GM12878 (cell line): ENCODE data around the gene SLC15A5. TPM values are rescaled to one million over a fixed set of nuclear protein-coding genes. Genes with fewer than 3 reads are reported as not detected.

Experiments used
- ATF7 ChIP-seq: fragments of 450-650 bp; IDR thresholded peaks from 2 replicates; pipeline ENCODE4 v1.6.1; 2016; ENCODE audit warnings: low read depth, mild to moderate bottlenecking
- BCL11A ChIP-seq: IDR thresholded peaks from 2 replicates; pipeline ENCODE4 v1.6.1; 2011; ENCODE audit warnings: low read depth, low read length
- BHLHE40 ChIP-seq, 2 experiments: fragments of 450-650 bp in 1 of 2; IDR thresholded peaks; 2 replicates each; pipeline ENCODE4 v1.6.1; 2011 to 2017; ENCODE audit warnings: low read depth in 2 of 2, borderline replicate concordance in 1 of 2, improper control_type of control experiment in 1 of 2, low read length in 1 of 2, mild to moderate bottlenecking in 1 of 2
- CBX5 ChIP-seq: sonication (generic); IDR thresholded peaks from 2 replicates; pipeline ENCODE4 v1.6.1; 2016; ENCODE audit warnings: low read depth, moderate library complexity, mild to moderate bottlenecking, inconsistent platforms
- EP300 ChIP-seq, 2 experiments: fragments of 150-350 bp in 1 of 2; IDR thresholded peaks; 2 replicates each; pipeline ENCODE4 v1.6.1; 2011 to 2012; ENCODE audit warnings: low read depth in 2 of 2, low read length in 2 of 2, borderline replicate concordance in 1 of 2, improper control_type of control experiment in 1 of 2, inconsistent platforms in 1 of 2; ENCODE audit not compliant: control insufficient read depth in 1 of 2
- HDAC6 ChIP-seq: fragments of 200-600 bp; sonication (generic); IDR thresholded peaks from one replicate; pipeline ENCODE4 v1.8.0; 2017; ENCODE audit warnings: antibody characterized with exemption; ENCODE audit not compliant: unreplicated experiment
- IKZF2 ChIP-seq, 2 experiments: fragments of 450-650 bp; IDR thresholded peaks; 2 replicates each; pipeline ENCODE4 v1.6.1; 2017; ENCODE audit warnings: mild to moderate bottlenecking in 2 of 2, moderate library complexity in 2 of 2
- MEF2B ChIP-seq: fragments of 450-650 bp; IDR thresholded peaks from 2 replicates; pipeline ENCODE4 v1.6.1; 2018; ENCODE audit warnings: mild to moderate bottlenecking, moderate library complexity; ENCODE audit not compliant: partially characterized antibody, poor library complexity, severe bottlenecking
- MYC ChIP-seq: IDR thresholded peaks from 2 replicates; pipeline ENCODE4 v1.6.1; 2011; ENCODE audit warnings: mild to moderate bottlenecking, low read length, moderate library complexity, inconsistent platforms; ENCODE audit not compliant: insufficient read depth, insufficient replicate concordance, insufficient read length, severe bottlenecking
- POU2F2 ChIP-seq: IDR thresholded peaks from 3 replicates; pipeline ENCODE4 v1.6.1; 2011; ENCODE audit warnings: low read depth, mild to moderate bottlenecking, low read length, borderline replicate concordance
- RUNX3 ChIP-seq: IDR thresholded peaks from 2 replicates; pipeline ENCODE4 v1.6.1; 2012; ENCODE audit warnings: low read length, inconsistent platforms
- SPI1 ChIP-seq: IDR thresholded peaks from 2 replicates; pipeline ENCODE4 v1.6.1; 2011; ENCODE audit warnings: low read depth, mild to moderate bottlenecking, low read length, moderate library complexity, borderline replicate concordance; ENCODE audit not compliant: insufficient read depth
- SREBF2 ChIP-seq: IDR thresholded peaks from 2 replicates; pipeline ENCODE4 v1.6.1; 2012; ENCODE audit warnings: mild to moderate bottlenecking, low read length
- YBX1 ChIP-seq: fragments of 450-650 bp; IDR thresholded peaks from 2 replicates; pipeline ENCODE4 v1.6.1; 2016; ENCODE audit warnings: antibody characterized with exemption
- polyA plus RNA-seq, 11 experiments: library from polyadenylated mRNA; depleted of rRNA in 4 of 11; unstranded in 6 of 11; stranded (reverse) in 5 of 11; fragments of >200 nt; fragmentation: Nextera tagmentation in 4 of 11; fragmentation: Illumina TruSeq in 1 of 11; extraction: Ambion mirVana in 4 of 11; extraction: Trizol in 1 of 11; gene quantifications; 1 replicate in 1 of 11; 2 replicates in 10 of 11; pipeline versions ENCODE4 v1.2.1 to v1.2.3, GENCODE V29; 2011 to 2016; ENCODE audit warnings: inconsistent platforms in 2 of 11, missing spikeins in 2 of 11, low read depth in 1 of 11
- total RNA-seq, 4 experiments: library from RNA; depleted of rRNA in 3 of 4; stranded (reverse); fragments of >200 nt in 3 of 4; fragmentation: Illumina TruSeq in 1 of 4; extraction: Trizol in 1 of 4; gene quantifications; 2 replicates each; pipeline versions ENCODE4 v1.2.1 to v1.2.3, GENCODE V29; 2013 to 2021
- TF ChIP-seq, protein P1 (sequence below): fragments of 450-650 bp; formaldehyde crosslinking; IDR thresholded peaks from 2 replicates; pipeline ENCODE4 v1.5.0; 2022; ENCODE audit warnings: mild to moderate bottlenecking, missing genetic modification characterization
- TF ChIP-seq, protein P2 (sequence below): fragments of 450-650 bp; IDR thresholded peaks from 2 replicates; pipeline ENCODE4 v1.6.1; 2017; ENCODE audit warnings: antibody characterized with exemption, mild to moderate bottlenecking, moderate library complexity
- TF ChIP-seq, protein P3 (sequence below): IDR thresholded peaks from 2 replicates; pipeline ENCODE4 v1.6.1; 2011; ENCODE audit warnings: mild to moderate bottlenecking, low read depth, low read length, moderate library complexity; ENCODE audit not compliant: insufficient replicate concordance
- TF ChIP-seq, protein P4 (sequence below): fragments of 450-650 bp; formaldehyde crosslinking; IDR thresholded peaks from 2 replicates; pipeline ENCODE4 v1.4.0; 2020; ENCODE audit warnings: mild to moderate bottlenecking, moderate library complexity

SLC15A5 gene
- total and polyA plus RNA-seq, 10 of the 15 experiments (the other 5 are each of a cell fraction or from before 2014, with no cell fraction given), result not detected

DNA sequence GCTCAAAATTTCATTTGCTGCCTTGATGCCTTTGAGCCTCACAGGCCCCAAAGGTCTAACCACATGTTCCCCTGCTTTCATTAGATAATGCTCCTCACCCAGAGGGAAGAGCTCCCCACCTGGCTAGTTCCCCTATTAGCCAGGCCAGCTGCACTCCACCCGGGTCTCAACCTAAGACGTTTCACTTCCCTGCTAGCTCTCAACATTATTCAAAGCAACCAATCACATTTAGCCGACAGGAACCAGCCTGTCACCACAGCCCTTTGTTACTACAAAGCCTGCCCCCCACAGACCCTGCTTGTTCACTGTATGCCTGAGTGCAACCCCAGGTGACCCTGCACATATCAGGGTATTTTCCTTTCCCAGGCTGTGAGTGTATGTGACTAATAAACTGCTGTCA lies 78.6 kb downstream of the SLC15A5 start (continued):
- TF ChIP-seq IKZF2 (IDR thresholded peaks at IDR 0.05) (peak in 1 of 2 experiments; percentile 33; a peak in 2 of 4 replicates), SPI1 (peak; percentile 91), POU2F2 (no peak), RUNX3 (peak; percentile 62), HDAC6 (no peak), SREBF2 (no peak), EP300 (IDR thresholded peaks at IDR 0.05; ENCODE audit: borderline replicate concordance in 1 of 2, control insufficient read depth in 1 of 2, low read depth in 2 of 2, low read length in 2 of 2) (0 out of 4 replicates have a peak, but pooled peaks of 1 of the 2 experiments have one; percentile 38), MEF2B (no peak), BCL11A (peak; percentile 39; the same call in 1 of the 2 replicates), YBX1 (no peak), BHLHE40 (IDR thresholded peaks at IDR 0.05; ENCODE audit: borderline replicate concordance in 1 of 2, low read depth in 2 of 2, low read length in 1 of 2) (peak in 1 of 2 experiments; percentile 40; a peak in 1 of 4 replicates), MYC (no peak), ATF7 (0 out of 2 replicates have a peak, but pooled peaks have one; percentile 38), CBX5 (0 out of 2 replicates have a peak, but pooled peaks have one; percentile 35)
- TF ChIP-seq, protein P1, sequence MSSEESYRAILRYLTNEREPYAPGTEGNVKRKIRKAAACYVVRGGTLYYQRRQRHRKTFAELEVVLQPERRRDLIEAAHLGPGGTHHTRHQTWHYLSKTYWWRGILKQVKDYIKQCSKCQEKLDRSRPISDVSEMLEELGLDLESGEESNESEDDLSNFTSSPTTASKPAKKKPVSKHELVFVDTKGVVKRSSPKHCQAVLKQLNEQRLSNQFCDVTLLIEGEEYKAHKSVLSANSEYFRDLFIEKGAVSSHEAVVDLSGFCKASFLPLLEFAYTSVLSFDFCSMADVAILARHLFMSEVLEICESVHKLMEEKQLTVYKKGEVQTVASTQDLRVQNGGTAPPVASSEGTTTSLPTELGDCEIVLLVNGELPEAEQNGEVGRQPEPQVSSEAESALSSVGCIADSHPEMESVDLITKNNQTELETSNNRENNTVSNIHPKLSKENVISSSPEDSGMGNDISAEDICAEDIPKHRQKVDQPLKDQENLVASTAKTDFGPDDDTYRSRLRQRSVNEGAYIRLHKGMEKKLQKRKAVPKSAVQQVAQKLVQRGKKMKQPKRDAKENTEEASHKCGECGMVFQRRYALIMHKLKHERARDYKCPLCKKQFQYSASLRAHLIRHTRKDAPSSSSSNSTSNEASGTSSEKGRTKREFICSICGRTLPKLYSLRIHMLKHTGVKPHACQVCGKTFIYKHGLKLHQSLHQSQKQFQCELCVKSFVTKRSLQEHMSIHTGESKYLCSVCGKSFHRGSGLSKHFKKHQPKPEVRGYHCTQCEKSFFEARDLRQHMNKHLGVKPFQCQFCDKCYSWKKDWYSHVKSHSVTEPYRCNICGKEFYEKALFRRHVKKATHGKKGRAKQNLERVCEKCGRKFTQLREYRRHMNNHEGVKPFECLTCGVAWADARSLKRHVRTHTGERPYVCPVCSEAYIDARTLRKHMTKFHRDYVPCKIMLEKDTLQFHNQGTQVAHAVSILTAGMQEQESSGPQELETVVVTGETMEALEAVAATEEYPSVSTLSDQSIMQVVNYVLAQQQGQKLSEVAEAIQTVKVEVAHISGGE (CRISPR knock-in tag), result no peak
- TF ChIP-seq, protein P2, sequence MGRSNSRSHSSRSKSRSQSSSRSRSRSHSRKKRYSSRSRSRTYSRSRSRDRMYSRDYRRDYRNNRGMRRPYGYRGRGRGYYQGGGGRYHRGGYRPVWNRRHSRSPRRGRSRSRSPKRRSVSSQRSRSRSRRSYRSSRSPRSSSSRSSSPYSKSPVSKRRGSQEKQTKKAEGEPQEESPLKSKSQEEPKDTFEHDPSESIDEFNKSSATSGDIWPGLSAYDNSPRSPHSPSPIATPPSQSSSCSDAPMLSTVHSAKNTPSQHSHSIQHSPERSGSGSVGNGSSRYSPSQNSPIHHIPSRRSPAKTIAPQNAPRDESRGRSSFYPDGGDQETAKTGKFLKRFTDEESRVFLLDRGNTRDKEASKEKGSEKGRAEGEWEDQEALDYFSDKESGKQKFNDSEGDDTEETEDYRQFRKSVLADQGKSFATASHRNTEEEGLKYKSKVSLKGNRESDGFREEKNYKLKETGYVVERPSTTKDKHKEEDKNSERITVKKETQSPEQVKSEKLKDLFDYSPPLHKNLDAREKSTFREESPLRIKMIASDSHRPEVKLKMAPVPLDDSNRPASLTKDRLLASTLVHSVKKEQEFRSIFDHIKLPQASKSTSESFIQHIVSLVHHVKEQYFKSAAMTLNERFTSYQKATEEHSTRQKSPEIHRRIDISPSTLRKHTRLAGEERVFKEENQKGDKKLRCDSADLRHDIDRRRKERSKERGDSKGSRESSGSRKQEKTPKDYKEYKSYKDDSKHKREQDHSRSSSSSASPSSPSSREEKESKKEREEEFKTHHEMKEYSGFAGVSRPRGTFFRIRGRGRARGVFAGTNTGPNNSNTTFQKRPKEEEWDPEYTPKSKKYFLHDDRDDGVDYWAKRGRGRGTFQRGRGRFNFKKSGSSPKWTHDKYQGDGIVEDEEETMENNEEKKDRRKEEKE, result no peak
- TF ChIP-seq, protein P3, sequence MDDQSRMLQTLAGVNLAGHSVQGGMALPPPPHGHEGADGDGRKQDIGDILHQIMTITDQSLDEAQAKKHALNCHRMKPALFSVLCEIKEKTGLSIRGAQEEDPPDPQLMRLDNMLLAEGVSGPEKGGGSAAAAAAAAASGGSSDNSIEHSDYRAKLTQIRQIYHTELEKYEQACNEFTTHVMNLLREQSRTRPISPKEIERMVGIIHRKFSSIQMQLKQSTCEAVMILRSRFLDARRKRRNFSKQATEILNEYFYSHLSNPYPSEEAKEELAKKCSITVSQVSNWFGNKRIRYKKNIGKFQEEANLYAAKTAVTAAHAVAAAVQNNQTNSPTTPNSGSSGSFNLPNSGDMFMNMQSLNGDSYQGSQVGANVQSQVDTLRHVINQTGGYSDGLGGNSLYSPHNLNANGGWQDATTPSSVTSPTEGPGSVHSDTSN, result no peak
- TF ChIP-seq, protein P4, sequence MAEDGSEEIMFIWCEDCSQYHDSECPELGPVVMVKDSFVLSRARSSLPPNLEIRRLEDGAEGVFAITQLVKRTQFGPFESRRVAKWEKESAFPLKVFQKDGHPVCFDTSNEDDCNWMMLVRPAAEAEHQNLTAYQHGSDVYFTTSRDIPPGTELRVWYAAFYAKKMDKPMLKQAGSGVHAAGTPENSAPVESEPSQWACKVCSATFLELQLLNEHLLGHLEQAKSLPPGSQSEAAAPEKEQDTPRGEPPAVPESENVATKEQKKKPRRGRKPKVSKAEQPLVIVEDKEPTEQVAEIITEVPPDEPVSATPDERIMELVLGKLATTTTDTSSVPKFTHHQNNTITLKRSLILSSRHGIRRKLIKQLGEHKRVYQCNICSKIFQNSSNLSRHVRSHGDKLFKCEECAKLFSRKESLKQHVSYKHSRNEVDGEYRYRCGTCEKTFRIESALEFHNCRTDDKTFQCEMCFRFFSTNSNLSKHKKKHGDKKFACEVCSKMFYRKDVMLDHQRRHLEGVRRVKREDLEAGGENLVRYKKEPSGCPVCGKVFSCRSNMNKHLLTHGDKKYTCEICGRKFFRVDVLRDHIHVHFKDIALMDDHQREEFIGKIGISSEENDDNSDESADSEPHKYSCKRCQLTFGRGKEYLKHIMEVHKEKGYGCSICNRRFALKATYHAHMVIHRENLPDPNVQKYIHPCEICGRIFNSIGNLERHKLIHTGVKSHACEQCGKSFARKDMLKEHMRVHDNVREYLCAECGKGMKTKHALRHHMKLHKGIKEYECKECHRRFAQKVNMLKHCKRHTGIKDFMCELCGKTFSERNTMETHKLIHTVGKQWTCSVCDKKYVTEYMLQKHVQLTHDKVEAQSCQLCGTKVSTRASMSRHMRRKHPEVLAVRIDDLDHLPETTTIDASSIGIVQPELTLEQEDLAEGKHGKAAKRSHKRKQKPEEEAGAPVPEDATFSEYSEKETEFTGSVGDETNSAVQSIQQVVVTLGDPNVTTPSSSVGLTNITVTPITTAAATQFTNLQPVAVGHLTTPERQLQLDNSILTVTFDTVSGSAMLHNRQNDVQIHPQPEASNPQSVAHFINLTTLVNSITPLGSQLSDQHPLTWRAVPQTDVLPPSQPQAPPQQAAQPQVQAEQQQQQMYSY (CRISPR knock-in tag), result no peak
